ENCODE results near the gene FAM110A.
"Not testable (repeated sequence)": the region's sequence is repeated elsewhere in the genome, so short reads cannot be mapped to it uniquely, and the experiment has no call there.

- TF ChIP-seq RAD21 (conservative IDR thresholded peaks at IDR 0.05 in 1 of 2, IDR thresholded peaks at IDR 0.05 in 1 of 2); CTCF (IDR thresholded peaks at IDR 0.05): not testable (repeated sequence)
Observed at GRCh38 chr20:848731-849130, 15.2 kb downstream of the FAM110A start.
